Activated CD8-positive, alpha-beta memory T cell treated with anti-CD3 and anti-CD28 coated beads, Interleukin-2, amount 50 U/mL, for 4 hours (primary cell): ENCODE data around the gene MTUS2.

ENCODE experiments used
- DNase-seq: peaks from one replicate; pipeline ENCODE4 v3.0.0-alpha.2; 2020

Gene MTUS2

GRCh38 chr13:28859717-28860116, 39.6 kb downstream of the MTUS2 start:
- no peak for DNase-seq

GRCh38 chr13:28864544-28864943, 44.4 kb downstream of the MTUS2 start:
- no peak for DNase-seq

DNA sequence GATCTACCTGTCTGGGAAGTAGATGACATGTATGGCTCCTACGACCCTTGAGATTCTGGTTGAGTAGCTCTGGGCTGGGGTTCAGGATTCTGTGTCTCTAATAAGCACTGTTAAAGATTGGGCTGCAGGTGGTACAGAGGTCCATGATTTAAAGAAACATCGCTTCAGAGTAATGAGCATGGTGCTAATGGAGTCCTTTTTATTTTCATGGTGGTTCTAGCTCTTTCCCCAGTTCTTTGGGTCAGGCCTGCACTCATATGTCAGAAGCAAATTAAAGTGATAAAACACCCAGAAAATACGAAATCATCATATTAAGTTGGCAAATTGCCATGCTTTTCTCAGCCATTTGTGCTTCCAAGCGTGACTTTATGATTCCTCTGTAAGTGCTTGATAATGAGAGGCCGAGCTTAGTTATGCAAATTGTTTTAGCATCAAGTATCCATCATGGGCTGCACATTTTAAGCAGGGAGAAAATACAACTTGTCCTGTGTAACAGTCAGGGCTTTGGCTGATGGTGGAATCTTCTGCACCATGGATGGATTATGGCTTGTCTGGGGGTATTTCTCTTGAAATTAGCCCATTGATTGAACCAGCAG, 45.1 kb downstream of the MTUS2 start:
- no peak for DNase-seq

- DNase-seq: no peak
These were observed 45.8 kb downstream of the MTUS2 start for GRCh38 chr13:28865951-28866350.

DNA sequence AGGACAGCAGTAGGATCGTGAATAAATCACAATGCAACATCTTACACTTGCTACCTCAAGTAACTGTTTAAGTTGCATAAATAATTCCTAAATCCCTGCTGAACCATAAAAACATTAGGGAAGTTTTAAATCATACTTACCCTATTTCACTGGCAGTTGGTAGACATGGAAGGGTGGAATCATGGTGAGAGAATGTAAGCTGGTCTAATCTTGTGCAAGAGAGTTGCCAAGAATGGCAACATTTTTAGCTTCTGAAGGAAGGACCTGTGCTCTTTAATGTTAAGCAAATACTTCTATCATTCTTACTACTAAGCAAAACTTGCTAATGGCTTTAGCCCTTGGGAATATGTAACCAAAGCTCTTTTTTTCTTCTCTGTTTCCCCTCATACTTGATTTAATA, 46.8 kb downstream of the MTUS2 start:
- DNase-seq: no peak

DNA sequence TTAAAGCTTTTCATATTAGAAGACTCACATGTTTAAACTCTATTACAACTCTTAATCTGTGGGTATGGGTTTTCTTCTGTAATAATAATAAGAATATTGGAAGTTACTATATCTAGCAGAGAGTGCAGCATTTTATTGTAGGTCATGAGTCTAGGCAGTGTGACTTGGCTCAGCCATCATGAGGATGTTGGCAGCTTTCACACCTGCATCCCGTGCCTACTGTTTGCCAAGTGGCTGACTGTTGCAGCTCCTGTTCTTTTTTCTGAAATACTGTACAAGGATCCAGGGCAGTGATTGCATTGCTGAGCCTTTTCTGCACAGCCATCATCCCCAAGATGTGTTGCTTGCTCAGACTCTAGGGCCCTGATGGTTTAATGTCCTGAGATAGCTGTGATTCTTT, 47.4 kb downstream of the MTUS2 start:
- DNase-seq: no peak

DNA sequence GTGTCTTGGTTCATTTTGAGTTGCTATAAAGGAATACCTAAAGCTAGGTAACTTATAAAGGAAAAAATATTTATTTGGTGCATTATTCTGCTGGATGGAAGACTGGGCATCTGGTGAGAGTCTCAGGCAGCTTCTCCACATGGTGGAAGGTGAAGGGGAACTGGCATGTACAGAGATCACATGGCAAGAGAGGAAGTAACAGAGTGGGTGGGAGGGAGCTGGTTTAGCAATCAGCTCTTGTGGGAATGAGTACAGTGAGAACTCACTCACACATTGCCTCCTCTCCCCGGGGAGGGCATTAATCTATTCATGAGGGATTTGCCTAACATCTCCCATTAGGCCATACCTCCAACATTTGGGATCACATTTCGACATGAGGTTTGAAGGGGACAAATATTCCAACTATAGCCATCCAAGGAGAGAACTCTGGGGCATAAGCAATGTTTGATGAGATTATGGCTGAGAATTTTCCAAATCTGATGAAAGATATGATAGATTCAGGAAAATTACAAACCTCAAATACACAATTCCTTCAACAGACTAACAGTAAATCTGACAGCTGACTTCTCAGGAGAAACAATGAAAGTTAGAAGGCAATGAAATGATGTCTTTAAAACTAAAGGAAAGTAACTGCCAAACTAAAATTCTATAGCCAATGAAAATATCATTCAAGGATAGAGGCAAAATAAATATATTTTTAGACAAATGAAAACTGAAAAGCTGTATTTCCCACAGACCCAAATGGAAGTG, 52.5 kb downstream of the MTUS2 start:
- DNase-seq: no peak

GRCh38 chr13:28875846-28876615, 55.9 kb downstream of the MTUS2 start:
- DNase-seq: no peak

DNA sequence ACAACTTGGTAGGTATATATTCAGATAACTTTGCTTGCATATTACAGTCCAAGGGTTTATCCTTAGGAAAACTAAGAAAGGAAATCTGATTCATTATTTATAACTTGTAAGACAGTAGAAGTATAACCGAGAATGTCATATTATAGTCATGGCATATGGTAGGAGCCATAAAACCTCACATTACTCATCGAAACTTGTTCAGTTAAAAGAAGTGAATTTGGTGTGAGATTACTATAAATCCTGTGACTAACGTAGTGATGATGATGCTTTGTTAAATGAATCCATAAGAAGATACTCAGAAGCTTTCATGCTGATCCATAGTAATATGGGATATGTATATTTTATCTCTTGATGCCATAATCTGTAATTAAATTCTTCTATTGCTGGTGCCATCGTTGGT, 57.3 kb downstream of the MTUS2 start:
- no peak for DNase-seq

GRCh38 chr13:28885181-28885580, 65.0 kb downstream of the MTUS2 start:
- DNase-seq: no peak

GRCh38 chr13:28889086-28889732, 69.1 kb downstream of the MTUS2 start:
- DNase-seq: no peak

DNA sequence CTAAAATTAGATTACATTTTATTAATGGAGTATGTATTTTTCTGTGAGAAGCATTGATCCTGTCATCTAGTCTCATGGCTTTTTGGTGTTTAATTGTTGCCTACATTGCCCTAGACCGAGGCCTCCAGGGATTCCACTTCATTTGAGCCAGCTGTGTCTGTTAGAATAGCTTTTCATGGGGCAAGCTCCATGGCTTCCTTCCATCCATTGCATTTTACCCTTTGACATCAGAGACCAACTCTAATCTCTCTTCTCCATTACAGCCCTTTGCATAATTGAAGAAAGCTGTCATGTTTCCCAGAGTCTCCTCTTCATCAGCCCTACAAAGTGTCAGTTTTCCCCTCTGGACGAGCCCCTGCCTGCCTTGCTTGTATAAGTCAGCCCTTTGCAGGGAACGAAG, 70.6 kb downstream of the MTUS2 start:
- no peak for DNase-seq

- DNase-seq: no peak
These were observed 97.9 kb downstream of the MTUS2 start for GRCh38 chr13:28918030-28918429.

- no peak for DNase-seq
These were observed 102.2 kb downstream of the MTUS2 start for GRCh38 chr13:28922341-28922740.

- DNase-seq: no peak
These were observed 115.0 kb downstream of the MTUS2 start for GRCh38 chr13:28935104-28935503.

GRCh38 chr13:28942906-28943305, 122.8 kb downstream of the MTUS2 start:
- no peak for DNase-seq

DNA sequence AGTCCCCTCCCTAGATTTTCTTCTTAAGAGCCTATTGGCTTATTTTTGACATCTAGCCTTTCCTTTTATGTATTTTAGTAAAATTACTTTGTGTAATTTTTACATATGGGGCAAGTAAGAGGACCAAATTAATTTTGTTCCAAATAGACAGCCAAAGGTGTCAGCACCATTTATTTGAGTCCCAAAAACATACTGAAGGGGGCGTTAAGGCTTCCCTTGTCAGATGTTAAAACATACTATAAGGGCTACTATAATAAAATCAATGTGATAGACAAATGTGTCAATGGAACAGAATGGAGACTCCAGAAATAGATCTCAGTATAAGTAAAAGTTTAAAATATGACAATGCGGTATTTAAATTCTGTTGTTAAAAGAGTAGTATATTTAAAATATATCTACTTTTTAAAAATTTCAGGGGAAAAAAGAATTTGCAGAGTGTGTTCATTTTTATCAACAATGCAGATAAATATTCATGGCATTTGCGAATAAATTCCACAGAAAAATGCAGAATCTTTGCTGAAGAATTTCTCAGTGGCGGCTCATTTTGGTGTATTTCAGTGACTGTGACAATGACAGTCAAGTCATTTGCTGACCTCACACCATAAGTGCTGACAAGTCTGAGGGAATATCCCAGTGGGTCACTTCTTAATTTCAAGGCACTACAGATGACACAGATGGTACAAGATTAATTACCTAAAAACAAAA, 133.7 kb downstream of the MTUS2 start:
- DNase-seq: no peak

DNA sequence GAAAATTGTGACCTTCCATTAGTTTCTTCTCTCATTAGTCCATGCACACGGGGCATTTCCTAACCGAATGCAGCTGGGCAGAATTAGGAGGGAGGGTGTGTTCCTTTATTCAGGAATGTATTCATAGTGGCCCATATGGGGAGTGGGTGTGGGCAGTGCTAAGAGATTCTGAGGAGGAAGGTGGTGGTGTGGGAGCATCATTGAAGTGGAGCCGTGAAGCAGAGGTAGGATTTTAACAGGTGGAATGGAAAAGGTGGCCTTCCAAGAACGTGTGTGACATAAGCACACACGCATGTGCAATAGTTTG, 134.2 kb downstream of the MTUS2 start:
- DNase-seq: no peak

DNA sequence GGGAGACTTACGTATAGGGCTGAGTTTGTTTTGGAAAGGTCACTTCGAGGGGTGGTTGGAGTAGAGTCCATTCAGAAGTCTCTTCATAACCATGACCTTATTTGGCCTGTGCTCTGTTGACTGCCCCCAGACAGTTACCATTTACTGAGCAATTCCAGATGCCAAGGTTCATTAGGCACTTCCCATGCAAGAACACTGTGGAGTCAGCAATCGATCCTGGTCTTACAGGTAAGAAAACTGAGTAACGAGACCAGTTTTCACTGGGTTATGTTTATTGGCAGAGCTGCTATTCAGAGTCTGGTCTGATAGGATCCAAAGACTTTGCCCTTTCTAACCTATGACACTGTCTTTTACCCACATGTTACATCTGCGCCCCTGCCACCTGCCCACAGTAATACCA, 134.7 kb downstream of the MTUS2 start:
- DNase-seq: no peak

DNA sequence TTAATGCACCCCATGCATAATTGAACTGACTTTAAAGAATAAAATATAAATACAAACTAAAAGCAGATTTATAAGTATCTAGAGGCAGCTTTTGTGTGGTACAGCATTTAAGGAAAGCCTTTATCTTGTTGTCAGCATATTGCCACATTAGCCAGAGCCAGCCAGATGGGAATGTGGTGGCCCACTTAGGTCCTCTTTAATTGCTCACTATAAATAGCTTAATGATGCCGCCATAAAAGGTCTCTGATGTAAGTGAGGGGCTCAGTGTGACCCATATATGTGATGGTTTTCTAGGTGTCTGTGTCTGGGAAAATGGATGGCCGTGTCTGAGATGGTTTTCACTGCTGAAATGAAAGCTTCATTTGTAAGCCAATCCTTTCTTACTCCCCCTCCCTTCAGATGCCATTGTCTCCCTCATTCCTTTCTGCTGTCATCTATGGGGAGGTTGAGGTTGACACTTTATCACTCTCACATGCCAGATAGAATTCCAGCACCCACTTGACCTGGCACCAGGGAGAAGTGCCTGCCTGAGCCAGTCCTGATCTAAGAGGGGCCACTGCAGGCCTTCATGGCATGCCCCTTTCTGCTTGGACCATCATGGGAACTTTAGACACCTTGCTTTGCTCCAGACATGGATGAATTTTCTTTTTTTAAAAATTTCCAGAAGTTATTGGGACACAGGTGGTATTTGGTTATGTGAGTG, 135.3 kb downstream of the MTUS2 start:
- DNase-seq: no peak

- no peak for DNase-seq
These were observed 137.9 kb downstream of the MTUS2 start for GRCh38 chr13:28958018-28958417.

- no peak for DNase-seq
These were observed 138.3 kb downstream of the MTUS2 start for GRCh38 chr13:28958441-28958840.

GRCh38 chr13:28964052-28964451, 143.9 kb downstream of the MTUS2 start:
- DNase-seq: no peak
